Measurements from ENCODE around the gene TRPM3.

DNA sequence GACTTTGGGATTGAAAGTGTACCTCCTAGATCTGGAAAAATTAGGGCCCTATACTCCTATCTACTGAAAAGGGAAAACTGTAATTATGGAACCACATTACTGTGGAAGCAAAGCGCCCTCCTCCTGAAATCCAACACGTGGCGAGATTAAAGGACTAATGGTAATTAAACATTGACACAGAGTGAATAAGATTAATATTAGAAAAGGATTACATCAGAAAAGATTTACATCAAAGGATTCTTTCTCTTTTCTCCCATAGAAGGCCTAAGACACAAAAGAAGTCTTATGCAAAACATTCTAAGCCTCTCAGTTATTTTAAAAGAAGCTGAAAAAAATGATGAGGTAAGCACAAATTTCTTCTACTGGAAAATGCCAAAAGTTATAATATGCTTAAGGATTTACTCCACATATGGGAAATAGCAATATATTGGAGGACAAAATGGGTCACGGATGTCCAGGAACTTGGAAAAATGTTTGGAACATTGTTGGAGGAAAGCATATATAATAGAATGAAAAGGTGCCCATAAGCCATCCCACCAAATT is 227.8 kb downstream of the TRPM3 start:
- TF ChIP-seq CTCF (IDR thresholded peaks at IDR 0.05; ENCODE audit: low read depth, low read length) (no peak), EZH2phosphoT487 (IDR thresholded peaks at IDR 0.05; ENCODE audit: low read depth) (no peak)

All from OCI-LY3 (cell line).